Jurkat, Clone E6-1 (cell line): ENCODE data around the gene JARID2.
"Not testable (repeated sequence)": the region's sequence is repeated elsewhere in the genome, so short reads cannot be mapped to it uniquely, and the experiment has no call there.

Source experiments
- DNase-seq: peaks from one replicate; pipeline ENCODE4 v3.0.0-alpha.2; 2011; ENCODE audit warnings: low read depth, low spot score
- H3K4me3 ChIP-seq: 2 replicates; pipeline ENCODE4 v1.5.1; 2011; ENCODE audit warnings: mild to moderate bottlenecking, low read length, control low read depth, moderate library complexity

The JARID2 gene

DNA sequence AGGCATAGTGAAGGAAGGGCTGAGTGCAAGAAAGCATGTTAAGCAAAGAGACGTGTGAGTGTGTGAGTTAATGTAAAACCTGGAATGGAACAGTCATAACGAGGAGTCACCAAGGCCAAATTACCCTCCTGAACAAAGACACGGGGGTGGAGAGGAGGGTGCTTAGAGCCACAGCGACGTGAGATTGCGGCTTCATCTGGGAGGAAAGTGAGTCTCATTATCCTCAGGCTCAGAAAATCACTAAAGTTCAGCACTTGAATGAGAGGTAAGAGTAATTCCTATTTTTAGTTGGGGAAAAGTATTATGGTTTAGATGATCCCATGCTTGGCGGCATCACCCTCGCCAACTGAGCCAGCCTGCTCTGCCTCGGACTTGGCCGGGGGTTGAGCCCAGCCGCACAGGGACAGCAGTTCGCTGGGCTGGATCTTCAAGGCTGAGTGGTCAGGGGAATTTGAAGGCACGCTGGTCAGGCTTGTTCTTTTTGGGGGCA is 280.4 kb downstream of the JARID2 start:
- no peak overlapping the region for H3K4me3 ChIP-seq
- no peak for DNase-seq

DNA sequence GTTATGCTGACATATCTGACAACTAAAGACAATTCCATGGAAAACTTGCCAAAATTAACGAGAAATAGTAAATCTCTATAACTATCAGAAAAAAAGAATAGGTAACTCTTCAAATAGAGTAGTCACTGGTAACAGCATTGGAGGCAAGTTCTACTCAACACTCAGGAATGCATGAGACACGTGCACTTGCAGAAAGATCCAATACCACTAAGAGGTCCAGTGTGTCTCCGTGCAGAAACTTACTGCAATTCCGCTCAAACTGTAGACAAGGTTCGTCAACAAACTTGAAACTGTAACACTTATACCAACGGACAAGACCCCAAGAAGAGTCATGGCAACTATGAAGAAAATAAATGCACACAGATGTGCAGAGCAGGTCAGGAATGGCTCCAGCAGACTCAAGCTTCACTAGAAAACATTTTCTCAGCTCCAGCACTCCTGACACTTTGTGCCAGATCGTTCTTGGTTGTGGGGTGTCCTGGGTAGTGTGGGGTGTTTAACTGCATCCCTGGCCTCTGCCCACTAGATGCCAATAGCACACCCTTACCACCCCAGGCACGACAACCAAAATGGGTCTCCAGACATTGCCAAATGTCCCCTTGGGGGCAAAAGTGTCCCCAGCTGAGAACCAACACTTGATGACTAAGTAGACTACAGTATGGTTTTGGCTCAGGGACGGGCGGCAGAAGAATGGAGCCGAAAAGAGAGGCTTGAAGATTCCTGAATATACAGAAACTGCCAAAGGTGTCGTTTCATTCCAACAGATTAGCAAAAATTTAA is 282.2 kb downstream of the JARID2 start:
- no peak overlapping the region for H3K4me3 ChIP-seq
- no peak for DNase-seq

- DNase-seq = no peak
- no peak overlapping the region for H3K4me3 ChIP-seq
Measured at GRCh38 chr6:15528870-15529269, 283.0 kb downstream of the JARID2 start.

DNA sequence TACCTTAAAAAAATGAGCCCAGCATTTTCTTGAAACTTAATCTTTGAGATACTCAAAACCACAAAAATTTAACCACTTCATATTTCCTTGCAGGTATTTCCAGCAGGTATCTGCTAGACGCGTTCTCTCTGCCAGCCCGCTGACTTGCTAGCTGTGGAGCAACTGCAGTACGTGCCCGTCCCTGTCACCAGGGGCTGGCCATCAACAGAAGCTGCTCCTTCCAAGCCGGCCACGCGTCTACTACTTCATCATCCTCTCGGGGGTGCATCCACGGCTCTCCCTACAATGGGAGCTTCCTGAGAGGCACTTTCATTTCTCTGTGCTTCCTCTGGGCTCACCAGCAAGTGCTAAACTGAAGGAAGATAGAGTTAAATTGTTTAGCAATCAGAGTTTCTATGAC is 284.5 kb downstream of the JARID2 start:
- DNase-seq = no peak
- no peak overlapping the region for H3K4me3 ChIP-seq

DNA sequence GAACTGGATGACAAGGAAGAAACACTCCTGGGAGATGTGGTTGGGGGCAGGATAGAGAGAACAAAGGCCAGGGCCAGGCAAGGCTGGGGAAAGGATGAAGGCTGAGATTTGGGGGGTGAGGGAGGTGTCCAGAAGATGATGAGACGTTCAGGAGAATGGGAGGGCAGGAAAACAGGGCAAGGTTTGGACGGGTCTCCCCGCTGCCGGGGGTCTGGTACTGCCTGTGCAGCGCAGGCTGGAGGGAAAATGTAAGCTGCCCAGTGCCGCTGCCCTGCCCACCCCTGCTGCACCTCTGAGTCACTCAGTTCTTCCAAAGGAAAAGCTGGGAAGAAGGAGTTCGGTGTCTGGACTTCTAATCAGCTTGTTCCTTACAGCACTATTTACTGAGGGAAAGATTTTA is 286.1 kb downstream of the JARID2 start:
- no peak overlapping the region for H3K4me3 ChIP-seq
- DNase-seq = no peak

DNA sequence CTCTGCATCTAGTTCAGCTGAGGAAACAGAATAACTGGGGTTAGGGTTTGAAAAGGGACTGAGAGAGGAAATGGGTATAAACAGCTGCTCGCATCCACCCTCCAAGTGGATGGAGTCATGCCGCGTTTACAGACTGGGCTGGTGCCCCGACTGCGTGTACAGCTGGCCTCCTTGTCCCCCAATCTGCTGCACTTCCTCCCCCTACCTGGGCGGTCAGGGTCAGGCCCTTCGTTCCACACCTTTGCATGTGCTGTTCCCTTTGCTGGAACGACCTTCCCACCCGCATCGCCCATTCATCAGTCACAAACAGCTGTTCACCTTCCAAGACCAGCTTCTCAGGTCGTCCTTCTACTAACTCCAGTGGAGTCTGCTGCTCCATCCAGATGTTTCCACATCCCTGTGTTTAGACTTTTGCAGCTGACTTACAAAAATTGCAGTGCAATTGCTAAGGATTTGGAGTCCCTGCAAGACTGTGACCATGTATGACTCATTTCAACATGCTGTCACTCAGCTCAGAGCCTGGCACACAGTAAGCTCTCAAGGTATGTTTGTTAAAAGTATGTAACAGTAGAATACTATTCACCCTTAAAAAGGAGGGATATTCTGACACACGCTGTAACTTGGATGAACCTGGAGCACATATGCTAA is 287.6 kb downstream of the JARID2 start:
- no peak for DNase-seq
- H3K4me3 ChIP-seq = no peak overlapping the region

GRCh38 chr6:15534974-15535373 is 289.1 kb downstream of the JARID2 start:
- H3K4me3 ChIP-seq = no peak overlapping the region
- DNase-seq = no peak

GRCh38 chr6:15535495-15536197 is 289.8 kb downstream of the JARID2 start:
- DNase-seq = no peak
- no peak overlapping the region for H3K4me3 ChIP-seq

DNA sequence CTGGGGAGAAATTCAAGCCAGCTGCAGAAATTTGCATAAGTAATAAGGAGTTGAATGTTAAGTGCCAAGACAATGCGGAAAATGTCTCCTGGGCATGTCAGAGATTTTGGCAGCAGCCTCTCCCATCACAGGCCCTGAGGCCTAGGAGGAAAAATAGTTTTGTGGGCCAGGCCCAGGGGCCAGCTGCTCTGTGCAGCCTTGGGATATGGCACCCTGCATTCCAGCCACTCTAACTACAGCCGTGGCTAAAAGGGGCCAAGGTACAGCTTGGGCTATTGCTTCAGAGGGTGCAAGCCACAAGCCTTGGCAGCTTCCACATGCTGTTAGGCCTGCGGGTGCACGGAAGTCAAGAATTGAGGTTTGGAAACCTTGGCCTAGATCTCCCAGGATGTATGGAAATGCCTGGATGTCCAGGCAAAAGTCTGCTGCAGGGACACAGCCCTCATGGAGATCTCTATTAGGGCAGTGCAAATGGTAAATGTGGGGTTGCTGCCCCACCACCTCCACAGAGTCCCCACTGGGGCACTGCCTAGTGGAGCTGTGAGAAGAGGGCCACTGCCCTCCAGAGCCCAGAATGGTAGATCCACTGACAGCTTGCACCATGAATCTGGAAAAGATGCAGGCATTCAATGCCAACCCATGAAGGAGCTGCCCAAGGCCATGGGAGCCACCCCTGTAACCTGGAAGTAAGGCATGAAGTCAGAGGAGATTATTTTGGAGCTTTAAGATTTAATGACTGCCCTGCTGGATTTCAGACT is 290.5 kb downstream of the JARID2 start:
- no peak overlapping the region for H3K4me3 ChIP-seq

DNA sequence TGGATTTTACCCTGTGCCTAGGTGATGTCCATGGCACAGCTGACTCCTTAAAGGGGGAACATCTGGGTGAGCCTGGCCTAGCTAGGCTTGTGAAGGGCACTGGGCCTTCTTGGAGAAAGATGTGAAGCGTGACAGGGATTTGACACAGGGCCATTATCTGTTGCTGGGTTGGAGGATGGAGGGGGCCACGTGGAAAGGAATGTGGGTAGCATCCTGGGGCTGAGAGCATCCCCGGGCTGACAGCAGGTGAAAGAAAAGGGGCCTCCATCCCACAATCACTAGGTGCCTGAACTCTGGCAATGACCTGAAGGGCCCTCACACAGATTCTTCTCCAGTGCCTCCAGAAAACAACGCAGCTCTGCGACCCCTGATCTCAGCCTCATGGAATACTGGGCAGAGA is 292.2 kb downstream of the JARID2 start:
- no peak for DNase-seq
- no peak overlapping the region for H3K4me3 ChIP-seq

More for the DNA sequence above, 290.5 kb downstream of the JARID2 start:
- DNase-seq = no peak

DNA sequence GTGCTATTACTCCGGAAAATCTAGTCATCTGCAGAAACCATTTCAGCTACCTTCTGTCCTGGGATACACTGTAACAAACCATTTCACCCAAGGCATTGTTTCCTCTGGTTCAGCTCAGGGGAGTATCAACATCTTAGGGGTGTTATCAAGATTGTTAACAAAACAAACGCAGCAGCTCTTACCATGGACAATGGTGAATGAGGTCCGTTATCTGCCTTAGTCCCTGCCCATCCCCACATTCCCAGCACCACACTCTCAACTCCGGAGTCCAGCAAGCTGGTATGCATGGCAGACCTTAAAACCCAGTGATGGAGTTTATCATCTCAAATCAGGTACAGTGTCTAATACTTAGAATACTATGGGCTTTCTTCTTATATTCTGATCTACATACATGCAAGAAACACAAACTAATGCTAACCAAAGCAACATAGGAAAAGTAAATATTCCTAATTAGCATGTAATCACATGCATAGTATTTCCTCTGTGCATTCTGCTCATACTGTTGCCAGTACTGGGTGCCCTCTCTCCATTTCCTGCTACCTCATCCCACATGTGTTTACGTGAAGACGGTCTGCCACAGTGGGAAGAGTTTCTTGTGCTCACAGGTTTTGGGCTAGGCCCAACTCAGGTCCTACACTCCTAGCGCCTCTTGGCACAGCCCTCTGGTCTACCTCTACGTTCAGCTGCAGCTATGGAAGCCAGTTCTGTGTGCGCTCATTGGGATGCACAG is 293.1 kb downstream of the JARID2 start:
- no peak for DNase-seq
- no peak overlapping the region for H3K4me3 ChIP-seq

DNA sequence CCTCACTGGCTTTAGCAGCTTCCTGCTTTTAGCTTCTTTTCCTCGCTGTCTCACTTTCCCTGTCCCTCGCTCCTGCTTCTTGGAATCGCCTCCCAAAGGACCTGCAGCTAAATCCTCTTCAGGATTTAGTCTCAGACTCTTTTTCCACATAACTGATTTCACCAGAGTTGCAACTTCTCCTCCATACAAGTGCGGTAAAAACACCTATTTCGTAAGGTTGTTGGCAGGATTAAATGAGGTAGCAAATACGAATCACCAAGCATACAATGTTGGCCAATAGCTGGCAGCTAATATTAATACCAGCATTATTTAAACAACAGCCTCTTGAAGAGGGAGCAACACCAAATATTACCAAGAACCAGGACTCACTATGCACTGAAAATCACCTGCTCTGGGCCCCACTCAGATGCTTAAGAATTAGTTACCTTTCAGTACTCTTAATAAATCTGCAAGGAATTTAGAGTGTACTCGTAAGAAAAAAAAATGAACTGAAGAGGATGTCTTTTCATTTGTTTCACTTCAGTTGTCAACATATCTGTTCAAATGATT is 293.9 kb downstream of the JARID2 start:
- H3K4me3 ChIP-seq = no peak overlapping the region
- DNase-seq = no peak

- not testable (repeated sequence) for DNase-seq, H3K4me3 ChIP-seq
Measured at GRCh38 chr6:15543332-15543917, 297.6 kb downstream of the JARID2 start.

- no peak for DNase-seq
- H3K4me3 ChIP-seq = no peak overlapping the region
Measured at GRCh38 chr6:15544321-15544900, 298.5 kb downstream of the JARID2 start.

- DNase-seq = no peak
- no peak overlapping the region for H3K4me3 ChIP-seq
Measured at GRCh38 chr6:15546591-15546990, 300.7 kb downstream of the JARID2 start.

- DNase-seq = no peak
- no peak overlapping the region for H3K4me3 ChIP-seq
Measured at GRCh38 chr6:15547400-15547799, 301.5 kb downstream of the JARID2 start.

DNA sequence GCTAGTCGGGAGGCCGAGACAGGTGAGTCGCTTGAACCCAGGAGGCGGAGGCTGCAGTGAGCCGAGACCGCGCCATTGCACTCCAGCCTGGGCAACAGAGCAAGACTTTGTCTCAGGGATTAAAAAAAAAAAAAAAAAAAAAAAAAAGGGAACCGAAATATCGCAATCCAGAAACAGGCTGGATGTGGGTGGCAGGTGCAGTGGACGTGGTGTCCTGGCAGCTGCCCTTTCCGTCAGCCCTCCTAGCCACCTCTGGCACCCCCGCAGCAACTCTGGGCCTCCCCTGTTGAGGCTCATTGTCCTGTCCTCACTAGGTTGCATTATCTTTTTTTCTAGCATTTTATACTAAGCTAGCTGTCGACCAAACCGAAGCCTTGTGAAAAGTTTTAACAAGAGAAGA is 303.5 kb downstream of the JARID2 start:
- DNase-seq = no peak
- H3K4me3 ChIP-seq = no peak overlapping the region
